K562 (cell line): ENCODE data around the gene MME. TPM values are rescaled to one million over a fixed set of nuclear protein-coding genes. Genes with fewer than 3 reads are reported as not detected.

Source experiments
- ATAC-seq: fragments of 200-7000 bp; cut with Tn5 transposase; 3 replicates; pipeline ENCODE4 v1.9.1; 2020; ENCODE audit warnings: moderate library complexity
- BruUV-seq: library from RNA; stranded (reverse); fragments of 400-500 nt; replicated peaks from 2 replicates; lab custom pipeline; 2021; lab: Mats Ljungman, UMichigan
- CTCF ChIA-PET: fragments of 300-600 bp; formaldehyde crosslinking; extraction: SDS; loops from one replicate; lab custom pipeline; 2021; ENCODE audit warnings: low intra/inter-chr PET ratio; lab: Yijun Ruan, JAX
- POLR2A ChIA-PET: fragments of 300-600, 350-650 bp; sonication (Branson Sonifier 250); formaldehyde crosslinking; extraction: SDS; loops from one replicate; lab custom pipeline; 2021; ENCODE audit warnings: antibody characterized with exemption, inconsistent platforms; lab: Yijun Ruan, JAX
- DNase-seq, 4 experiments: peaks; one replicate each; pipeline versions ENCODE4 v3.0.0 to v3.0.0-alpha.2; 2011 to 2018; ENCODE audit warnings: low spot score in 3 of 4, mixed read lengths in 3 of 4; ENCODE audit errors: extremely low read depth in 1 of 4
- FAIRE-seq: peaks from 2 replicates; lab custom pipeline; 2011; peaks lifted over from hg19 to GRCh38; lab: Jason Lieb, UNC
- H2AFZ ChIP-seq: 2 replicates; pipeline ENCODE4 v1.6.0; 2011; ENCODE audit warnings: low read depth, low read length, control low read depth, inconsistent platforms
- H3K27ac ChIP-seq: fragments of 200-600 bp; 3 replicates; pipeline ENCODE4 v1.8.0; 2011; ENCODE audit warnings: low read depth, mild to moderate bottlenecking, control low read depth, inconsistent platforms, low read length, moderate library complexity, mixed read lengths; ENCODE audit errors: extremely low read depth
- H3K27me3 ChIP-seq, 2 experiments: fragments of 300-600 bp in 1 of 2; 2 replicates in 1 of 2; 3 replicates in 1 of 2; pipeline versions ENCODE4 v1.6.0 to v1.8.0; 2011; ENCODE audit warnings: inconsistent platforms in 2 of 2, low read length in 2 of 2, mild to moderate bottlenecking in 1 of 2, mixed read lengths in 1 of 2, moderate library complexity in 1 of 2; ENCODE audit not compliant: control insufficient read depth in 2 of 2, insufficient read depth in 2 of 2
- H3K36me3 ChIP-seq: fragments of 300-600 bp; 3 replicates; pipeline ENCODE4 v1.8.0; 2011; ENCODE audit warnings: mild to moderate bottlenecking, low read length, inconsistent platforms; ENCODE audit not compliant: control insufficient read depth, insufficient read depth
- H3K4me1 ChIP-seq, 2 experiments: fragments of 200-600 bp in 1 of 2; replicated peaks in 1 of 2; 2 replicates in 1 of 2; 3 replicates in 1 of 2; pipeline versions ENCODE4 v1.5.1 to v1.8.0; 2011; ENCODE audit warnings: inconsistent platforms in 2 of 2, low read length in 2 of 2, mild to moderate bottlenecking in 1 of 2, mixed read lengths in 1 of 2, moderate library complexity in 1 of 2; ENCODE audit not compliant: control insufficient read depth in 2 of 2, insufficient read depth in 2 of 2
- H3K4me2 ChIP-seq: 2 replicates; pipeline ENCODE4 v1.6.1; 2011; ENCODE audit warnings: low read length, control low read depth, inconsistent platforms, mixed read lengths; ENCODE audit not compliant: insufficient read depth
- H3K4me3 ChIP-seq: fragments of 200-600 bp; sonication (generic), shearing (Covaris generic); 2 replicates; pipeline ENCODE4 v1.5.1; 2016; ENCODE audit warnings: control low read depth, inconsistent platforms
- H3K79me2 ChIP-seq: fragments of 200-600 bp; 3 replicates; pipeline ENCODE4 v1.8.0; 2011; ENCODE audit warnings: low read length, inconsistent platforms; ENCODE audit not compliant: control insufficient read depth, insufficient read depth
- H3K9ac ChIP-seq, 2 experiments: 2 replicates each; pipeline versions ENCODE4 v1.6.0 to v1.6.1; 2011; ENCODE audit warnings: low read depth in 2 of 2, low read length in 2 of 2, control low read depth in 1 of 2, inconsistent platforms in 1 of 2, mild to moderate bottlenecking in 1 of 2, mixed read lengths in 1 of 2; ENCODE audit not compliant: insufficient read depth in 1 of 2
- H3K9me1 ChIP-seq: one replicate; pipeline ENCODE4 v1.6.0; 2011; ENCODE audit warnings: inconsistent platforms, mild to moderate bottlenecking, low read length, moderate library complexity; ENCODE audit not compliant: control insufficient read depth, insufficient read depth
- H3K9me3 ChIP-seq: replicated peaks from 2 replicates; pipeline ENCODE4 v1.5.1; 2011; ENCODE audit warnings: low read depth, low read length, inconsistent platforms; ENCODE audit not compliant: control insufficient read depth, insufficient read depth
- H4K20me1 ChIP-seq: replicated peaks from 2 replicates; pipeline ENCODE4 v1.6.1; 2011; ENCODE audit warnings: low read length, inconsistent platforms, mixed read lengths; ENCODE audit not compliant: control insufficient read depth, insufficient read depth
- ADNP ChIP-seq: fragments of 200-800 bp; sonication (Bioruptor generic); IDR thresholded peaks from 2 replicates; pipeline ENCODE4 v1.6.1; 2016; ENCODE audit warnings: missing genetic modification characterization, missing compliant biosample characterization
- ARID1B ChIP-seq: fragments of 450-650 bp; IDR thresholded peaks from 2 replicates; pipeline ENCODE4 v1.6.1; 2016; ENCODE audit warnings: antibody characterized with exemption, mild to moderate bottlenecking, inconsistent platforms
- C11orf30 ChIP-seq: fragments of 450-650 bp; IDR thresholded peaks from 2 replicates; pipeline ENCODE4 v1.6.1; 2016; ENCODE audit warnings: low read depth, mild to moderate bottlenecking
- DEAF1 ChIP-seq: fragments of 450-650 bp; formaldehyde crosslinking; IDR thresholded peaks from 2 replicates; pipeline ENCODE4 v1.4.0; 2020; ENCODE audit warnings: mild to moderate bottlenecking, moderate library complexity
- ELF4 ChIP-seq: fragments of 450-650 bp; formaldehyde crosslinking; IDR thresholded peaks from 2 replicates; pipeline ENCODE4 v1.4.0; 2022; ENCODE audit warnings: missing genetic modification characterization
- HDAC1 ChIP-seq, 2 experiments: fragments of 450-650 bp; IDR thresholded peaks; 2 replicates each; pipeline ENCODE4 v1.6.1; 2016 to 2017; ENCODE audit warnings: inconsistent platforms in 1 of 2, mild to moderate bottlenecking in 1 of 2, moderate library complexity in 1 of 2
- NFE2 ChIP-seq: IDR thresholded peaks from 2 replicates; pipeline ENCODE4 v1.6.1; 2014; ENCODE audit warnings: antibody characterized with exemption, low read depth
- NR3C1 ChIP-seq: sonication (generic); formaldehyde crosslinking; IDR thresholded peaks from 2 replicates; pipeline ENCODE4 v1.8.1; 2022; ENCODE audit warnings: missing genetic modification reagents
- SNRNP70 ChIP-seq: fragments of 200-400 bp; formaldehyde crosslinking; optimal IDR thresholded peaks from 2 replicates; pipeline ENCODE3; 2017; ENCODE audit warnings: low read depth, low read length
- TAF7 ChIP-seq: fragments of 450-650 bp; IDR thresholded peaks from 2 replicates; pipeline ENCODE4 v1.6.1; 2016; ENCODE audit warnings: missing genetic modification characterization, missing compliant biosample characterization
- THAP12 ChIP-seq: fragments of 250-450 bp; sonication (Bioruptor Pico); IDR thresholded peaks from 2 replicates; pipeline ENCODE4 v1.9.0; 2021; ENCODE audit warnings: mild to moderate bottlenecking, inconsistent platforms
- WHSC1 ChIP-seq: IDR thresholded peaks from one replicate; pipeline ENCODE4 v1.6.1; 2012; ENCODE audit warnings: low read length, control low read depth, inconsistent platforms
- ZNF140 ChIP-seq: fragments of 250-450 bp; sonication (Bioruptor Pico); IDR thresholded peaks from 2 replicates; pipeline ENCODE4 v1.8.0; 2021; ENCODE audit warnings: moderate library complexity, mild to moderate bottlenecking, inconsistent platforms
- ZNF282 ChIP-seq: sonication (generic); formaldehyde crosslinking; IDR thresholded peaks from 2 replicates; pipeline ENCODE4 v1.8.1; 2023; ENCODE audit warnings: missing genetic modification reagents
- ZNF316 ChIP-seq: fragments of 450-650 bp; IDR thresholded peaks from 2 replicates; pipeline ENCODE4 v1.6.1; 2016
- ZNF431 ChIP-seq: sonication (generic); formaldehyde crosslinking; IDR thresholded peaks from 2 replicates; pipeline ENCODE4 v1.8.0; 2022; ENCODE audit warnings: mild to moderate bottlenecking, missing genetic modification reagents
- ZNF592 ChIP-seq: fragments of 450-650 bp; IDR thresholded peaks from 2 replicates; pipeline ENCODE4 v1.6.1; 2017; ENCODE audit warnings: antibody characterized with exemption, mild to moderate bottlenecking
- WGBS: fragments of 100-300 bp; shearing (Covaris generic); methylation state at CpG from one replicate; pipeline ENCODE4 v1.1.6; 2016; ENCODE audit warnings: low coverage, mixed read lengths; ENCODE audit not compliant: insufficient coverage; ENCODE audit errors: missing lambda C conversion rate; 5-methylcytosine and 5-hydroxymethylcytosine counted together
- in situ Hi-C: fragments of 300-500 bp; cut with MboI; formaldehyde crosslinking; loops from 4 replicates; pipeline ENCODE4 v1.15.0; 2018; ENCODE audit warnings: inconsistent platforms, mixed read lengths
- intact Hi-C: fragments of 100-400 bp; cut with micrococcal nuclease; formaldehyde crosslinking; loops from 2 replicates; pipeline ENCODE4 v1.14.2; 2022
- polyA plus RNA-seq, 8 experiments: library from polyadenylated mRNA; depleted of rRNA in 4 of 8; stranded (reverse) in 5 of 8; unstranded in 3 of 8; fragments of >200 nt; fragmentation: Nextera tagmentation in 2 of 8; fragmentation: Illumina TruSeq in 1 of 8; extraction: Ambion mirVana in 2 of 8; extraction: Trizol in 1 of 8; gene quantifications; 2 replicates each; pipeline versions ENCODE4 v1.2.1 to v1.2.3, GENCODE V29; 2011 to 2014; ENCODE audit warnings: inconsistent platforms in 1 of 8, missing spikeins in 1 of 8
- total RNA-seq, 7 experiments: library from RNA; depleted of rRNA in 6 of 7; stranded (reverse); fragments of >200 nt in 6 of 7; fragmentation: Illumina TruSeq in 2 of 7; extraction: Trizol in 2 of 7; gene quantifications; 2 replicates each; pipeline versions ENCODE4 v1.2.1 to v1.2.3, GENCODE V29; 2011 to 2021; ENCODE audit warnings: low replicate concordance in 1 of 7

Gene MME
- total and polyA plus RNA-seq, 9 of the 15 experiments (the other 6 are each of a cell fraction or from before 2014, with no cell fraction given), result 0.80 to 8.6 (median 2.5) TPM

GRCh38 chr3:155229086-155229485 lies 149.0 kb downstream of the MME start:
- no peaks in the 10 kb centered on the region for H4K20me1 ChIP-seq
- no peaks in the 10 kb centered on the region for H3K36me3 ChIP-seq
- H3K79me2 ChIP-seq, result no peaks in the 10 kb centered on the region
- peaks cover 0 to 25% of the 10 kb centered on the region in 2 experiments; a peak in 3 of 5 replicates for H3K4me1 ChIP-seq
- BruUV-seq, result no TSS peak
- no peak overlapping the region for H3K9ac ChIP-seq
- peak overlapping the region; percentile 84 for H2AFZ ChIP-seq
- H3K9me3 ChIP-seq, result no peaks in the 10 kb centered on the region
- intact Hi-C loops (no loop called here), in situ Hi-C loops (no loop called here)
- CTCF ChIA-PET, result interaction anchor here (0.6 kb wide), 1 partner anchor 570 kb away, joined by 3 read pairs; no protein-coding TSS in a partner anchor
- DNase-seq, result no peak
- POLR2A ChIA-PET, result interaction anchor here (1.3 kb wide), 1 partner anchor 25 kb away, joined by 5 read pairs; no protein-coding TSS in a partner anchor
- 0% methylated on average over 1 of the region's 1 CpG for WGBS
- FAIRE-seq, result no peak
- no peak overlapping the region for H3K4me3 ChIP-seq
- H3K27ac ChIP-seq, result peak overlapping the region; percentile 34; the same call in 1 of the 3 replicates
- peak overlapping the region; percentile 59; the same call in 1 of the 2 replicates for H3K4me2 ChIP-seq
- no peaks in the 10 kb centered on the region for H3K9me1 ChIP-seq
- no peaks in the 10 kb centered on the region for H3K27me3 ChIP-seq
- ATAC-seq, result peak; percentile 23; the same call in 1 of the 3 replicates
- TF ChIP-seq SNRNP70, result no peak
- no peak for TF ChIP-seq ZNF592
- TF ChIP-seq DEAF1, result 0 out of 2 replicates have a peak, but pooled peaks have one; percentile 19
- no peak for TF ChIP-seq ZNF431
- TF ChIP-seq NR3C1 (CRISPR knock-in tag), result no peak
- TF ChIP-seq HDAC1 (IDR thresholded peaks at IDR 0.05), result no peak
- TF ChIP-seq ZNF316, result peak; percentile 98
- no peak for TF ChIP-seq TAF7 (tag)
- 0 out of 2 replicates have a peak, but pooled peaks have one; percentile 40 for TF ChIP-seq ELF4 (CRISPR knock-in tag)
- no peak for TF ChIP-seq ZNF282 (CRISPR knock-in tag)
- peak; percentile 96 for TF ChIP-seq C11orf30
- peak; percentile 58; the same call in 1 of the 2 replicates for TF ChIP-seq ADNP (tag)
- no peak for TF ChIP-seq ZNF140 (CRISPR knock-in tag)
- peak; percentile 53; the same call in 1 of the 2 replicates for TF ChIP-seq ARID1B
- TF ChIP-seq NFE2, result peak; percentile 18; the same call in 1 of the 2 replicates
- no peak for TF ChIP-seq THAP12 (CRISPR knock-in tag)
- no peak for TF ChIP-seq WHSC1
